GM18867 (cell line): Measurements from ENCODE around the gene PANX3.
A peak's percentile ranks its signal among the peaks of the same experiment; 100 is the strongest.
"Not testable (repeated sequence)": the region's sequence is repeated elsewhere in the genome, so short reads cannot be mapped to it uniquely, and the experiment has no call there.

Experiments
- ATAC-seq: cut with Tn5 transposase; IDR thresholded peaks from one replicate; pipeline ENCODE4 v1.9.1; 2021; ENCODE audit warnings: mild to moderate bottlenecking, moderate library complexity; ENCODE audit not compliant: unreplicated experiment

The PANX3 gene

GRCh38 chr11:124611064-124611463, at the start of gene PANX3:
TSS of gene PANX3 (plus strand) at chr11:124611428. CDS start at chr11:124611557, 129 bp downstream.
- no peak for ATAC-seq

GRCh38 chr11:124569697-124570096, 41.5 kb upstream of the PANX3 start, which contains the start of gene OR8A1:
TSS of gene OR8A1 (plus strand) at chr11:124569997. CDS start at chr11:124570120, 123 bp downstream.
- no peak for ATAC-seq

- ATAC-seq: no peak
Observed at GRCh38 chr11:124570160-124570559, 41.1 kb upstream of the PANX3 start.

GRCh38 chr11:124577716-124578427, 33.4 kb upstream of the PANX3 start:
- ATAC-seq: no peak

GRCh38 chr11:124578761-124579160, 32.5 kb upstream of the PANX3 start:
- no peak for ATAC-seq

- no peak for ATAC-seq
Observed at GRCh38 chr11:124581817-124582216, 29.4 kb upstream of the PANX3 start.

- ATAC-seq: no peak
Observed at GRCh38 chr11:124582565-124582964, 28.7 kb upstream of the PANX3 start.

GRCh38 chr11:124583781-124584180, 27.4 kb upstream of the PANX3 start:
- ATAC-seq: no peak

GRCh38 chr11:124584681-124585372, 26.4 kb upstream of the PANX3 start:
- no peak for ATAC-seq

GRCh38 chr11:124586238-124586860, 24.9 kb upstream of the PANX3 start:
- ATAC-seq: peak; percentile 56

GRCh38 chr11:124591430-124591829, 19.8 kb upstream of the PANX3 start:
- no peak for ATAC-seq

GRCh38 chr11:124592627-124593026, 18.6 kb upstream of the PANX3 start:
- no peak for ATAC-seq

GRCh38 chr11:124595302-124595701, 15.9 kb upstream of the PANX3 start:
- no peak for ATAC-seq

GRCh38 chr11:124597626-124598025, 13.6 kb upstream of the PANX3 start:
- ATAC-seq: no peak

GRCh38 chr11:124600621-124601320, 10.5 kb upstream of the PANX3 start:
- no peak for ATAC-seq

GRCh38 chr11:124602193-124602592, 9.0 kb upstream of the PANX3 start:
- ATAC-seq: no peak

GRCh38 chr11:124602723-124603122, 8.5 kb upstream of the PANX3 start:
- not testable (repeated sequence) for ATAC-seq

- no peak for ATAC-seq
Observed at GRCh38 chr11:124605719-124606118, 5.5 kb upstream of the PANX3 start.

- no peak for ATAC-seq
Observed at GRCh38 chr11:124608147-124608546, 3.1 kb upstream of the PANX3 start.

- no peak for ATAC-seq
Observed at GRCh38 chr11:124610295-124610694, 933 bp upstream of the PANX3 start.

GRCh38 chr11:124612045-124612444, 817 bp downstream of the PANX3 start:
- ATAC-seq: peak; percentile 73
